Activated T-helper 1 cell treated with anti-CD3 and anti-CD28 coated beads, Interleukin-12 subunit alpha, Interleukin-12 subunit beta, Interleukin-2, Interleukin-4 antibody, amounts not matched to agents 30 ng/mL and 10 ng/mL and 1 ng/mL, durations not matched to agents 14 hours and 24 hours and 36 hours (primary cell): ENCODE data around the gene CLECL1. TPM values are rescaled to one million over a fixed set of nuclear protein-coding genes. Genes with fewer than 3 reads are reported as not detected.
"Not testable (repeated sequence)": the region's sequence is repeated elsewhere in the genome, so short reads cannot be mapped to it uniquely, and the experiment has no call there.

ENCODE experiments used
- DNase-seq: peaks from one replicate; pipeline ENCODE4 v3.0.0; 2021; ENCODE audit warnings: low spot score
- H3K27ac Mint-ChIP-seq: one replicate; pipeline ENCODE4 v1.8.0; 2021; ENCODE audit warnings: mild to moderate bottlenecking, mixed read lengths
- H3K27me3 Mint-ChIP-seq: one replicate; pipeline ENCODE4 v1.8.0; 2022; ENCODE audit warnings: mild to moderate bottlenecking, moderate library complexity, mixed read lengths; ENCODE audit not compliant: insufficient read depth
- H3K36me3 Mint-ChIP-seq: one replicate; pipeline ENCODE4 v1.8.0; 2021; ENCODE audit warnings: low read depth, mixed read lengths
- H3K4me1 Mint-ChIP-seq: one replicate; pipeline ENCODE4 v1.8.0; 2021; ENCODE audit warnings: low read depth, mixed read lengths
- H3K4me3 Mint-ChIP-seq: one replicate; pipeline ENCODE4 v1.8.0; 2021; ENCODE audit warnings: mild to moderate bottlenecking, moderate library complexity, mixed read lengths
- H3K9me3 Mint-ChIP-seq: one replicate; pipeline ENCODE4 v1.8.0; 2021; ENCODE audit warnings: mixed read lengths
- intact Hi-C: fragments of 100-400 bp; cut with micrococcal nuclease; formaldehyde crosslinking; loops from one replicate; pipeline ENCODE4 v1.15.1; 2024
- total RNA-seq: library from RNA; stranded (reverse); gene quantifications from 2 replicates; pipeline ENCODE4 v1.2.3, GENCODE V29; 2022

The CLECL1 gene
- total RNA-seq, 1 donor from 2014 or later, result 9.1 TPM

DNA sequence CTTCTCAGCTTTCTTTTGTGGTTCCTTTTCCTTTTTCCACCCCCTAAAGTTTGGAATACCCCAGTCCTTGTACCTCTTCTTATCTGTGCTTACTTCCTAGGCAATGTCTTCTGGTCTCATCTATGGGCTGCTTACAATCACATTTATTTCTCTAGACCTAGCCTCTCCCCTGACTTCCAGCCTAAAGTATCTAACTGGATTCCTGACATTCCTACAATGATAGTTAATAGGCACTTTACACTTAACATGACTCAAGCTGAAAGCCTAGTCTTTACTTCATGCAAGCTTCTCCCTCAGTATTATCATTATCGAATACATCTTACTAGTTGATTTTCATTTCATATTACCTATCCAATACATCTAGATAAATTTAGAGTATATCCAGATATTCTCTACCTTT, 21.2 kb downstream of the CLECL1 start:
- intact Hi-C loops, result no loop called here
- Mint-ChIP-seq H3K4me1 (peaks cover 42% of the 10 kb centered on the region), H3K27ac (no peak overlapping the region), H3K4me3 (no peak overlapping the region), H3K27me3 (no peaks in the 10 kb centered on the region), H3K9me3 (peaks cover under 1% of the 10 kb centered on the region), H3K36me3 (peaks cover 40% of the 10 kb centered on the region)
- DNase-seq, result no peak

DNA sequence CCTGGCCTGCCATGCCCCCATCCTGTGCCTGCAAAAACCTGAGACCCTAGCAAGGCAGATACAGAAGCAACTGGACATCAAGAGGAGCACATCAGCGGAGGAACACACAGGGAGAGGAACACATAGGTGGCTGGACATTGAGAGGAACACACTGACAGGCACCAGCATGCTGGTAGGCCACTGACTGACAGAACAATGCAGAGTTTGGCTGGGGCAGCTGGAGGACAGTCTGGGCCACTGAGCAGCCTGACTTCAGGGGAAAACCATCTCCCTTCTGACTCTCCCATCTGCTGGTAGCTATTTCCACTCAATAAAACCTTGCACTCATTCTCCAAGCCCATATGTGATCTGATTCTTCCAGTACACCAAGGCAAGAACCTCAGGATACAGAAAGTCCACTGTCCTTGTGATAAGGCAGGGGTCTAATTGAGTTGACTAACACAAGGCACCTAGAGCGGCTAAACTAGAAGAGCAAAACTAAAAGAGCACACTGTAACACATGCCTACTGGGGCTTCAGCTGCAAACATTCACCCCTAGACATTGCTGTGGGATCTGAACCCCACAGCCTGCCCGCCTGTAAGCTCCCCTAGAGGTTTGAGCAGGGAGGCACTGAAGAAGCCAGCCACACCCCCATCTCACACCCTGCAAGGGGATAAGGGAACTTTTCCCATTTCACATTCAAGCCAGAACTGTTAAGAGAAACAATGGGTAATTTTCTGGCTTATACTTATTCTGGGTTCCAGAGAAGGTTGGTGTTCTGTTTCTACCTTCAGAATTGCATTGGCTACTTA, 22.1 kb downstream of the CLECL1 start:
- Mint-ChIP-seq H3K27ac (no peak overlapping the region), H3K36me3 (peaks cover 40% of the 10 kb centered on the region), H3K9me3 (peaks cover 9% of the 10 kb centered on the region), H3K27me3 (no peaks in the 10 kb centered on the region), H3K4me3 (no peak overlapping the region), H3K4me1 (peaks cover 48% of the 10 kb centered on the region)
- intact Hi-C loops, result no loop called here
- no peak for DNase-seq

DNA sequence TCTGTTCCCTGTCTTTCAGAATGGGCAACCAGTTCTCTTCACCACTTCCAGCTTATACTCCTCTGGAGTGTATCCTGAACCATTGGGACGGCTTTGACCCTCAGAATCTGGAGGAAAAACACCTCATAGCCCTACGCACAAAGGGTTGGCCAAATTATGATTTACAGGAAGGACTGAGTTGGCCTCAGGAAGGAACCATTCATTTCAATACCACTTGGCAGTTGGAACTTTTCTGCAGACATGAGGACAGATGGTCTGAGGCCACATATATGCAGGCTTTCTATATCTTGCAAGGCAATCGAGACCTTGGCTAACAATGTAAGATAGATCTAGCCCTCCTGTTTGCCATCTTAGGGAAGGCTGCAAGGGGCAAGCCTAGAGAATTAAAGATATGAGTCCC, 24.0 kb downstream of the CLECL1 start:
- DNase-seq, result no peak
- peaks cover 18% of the 10 kb centered on the region for H3K9me3 Mint-ChIP-seq
- intact Hi-C loops, result loop anchor here (1.0 to 2.0 kb wide), 5 partner anchors 24 to 378 kb away; partner anchors contain the start of gene CLECL1
- peaks cover 56% of the 10 kb centered on the region for H3K4me1 Mint-ChIP-seq
- H3K4me3 Mint-ChIP-seq, result no peak overlapping the region
- peaks cover 48% of the 10 kb centered on the region for H3K36me3 Mint-ChIP-seq
- H3K27ac Mint-ChIP-seq, result no peak overlapping the region
- no peaks in the 10 kb centered on the region for H3K27me3 Mint-ChIP-seq

DNA sequence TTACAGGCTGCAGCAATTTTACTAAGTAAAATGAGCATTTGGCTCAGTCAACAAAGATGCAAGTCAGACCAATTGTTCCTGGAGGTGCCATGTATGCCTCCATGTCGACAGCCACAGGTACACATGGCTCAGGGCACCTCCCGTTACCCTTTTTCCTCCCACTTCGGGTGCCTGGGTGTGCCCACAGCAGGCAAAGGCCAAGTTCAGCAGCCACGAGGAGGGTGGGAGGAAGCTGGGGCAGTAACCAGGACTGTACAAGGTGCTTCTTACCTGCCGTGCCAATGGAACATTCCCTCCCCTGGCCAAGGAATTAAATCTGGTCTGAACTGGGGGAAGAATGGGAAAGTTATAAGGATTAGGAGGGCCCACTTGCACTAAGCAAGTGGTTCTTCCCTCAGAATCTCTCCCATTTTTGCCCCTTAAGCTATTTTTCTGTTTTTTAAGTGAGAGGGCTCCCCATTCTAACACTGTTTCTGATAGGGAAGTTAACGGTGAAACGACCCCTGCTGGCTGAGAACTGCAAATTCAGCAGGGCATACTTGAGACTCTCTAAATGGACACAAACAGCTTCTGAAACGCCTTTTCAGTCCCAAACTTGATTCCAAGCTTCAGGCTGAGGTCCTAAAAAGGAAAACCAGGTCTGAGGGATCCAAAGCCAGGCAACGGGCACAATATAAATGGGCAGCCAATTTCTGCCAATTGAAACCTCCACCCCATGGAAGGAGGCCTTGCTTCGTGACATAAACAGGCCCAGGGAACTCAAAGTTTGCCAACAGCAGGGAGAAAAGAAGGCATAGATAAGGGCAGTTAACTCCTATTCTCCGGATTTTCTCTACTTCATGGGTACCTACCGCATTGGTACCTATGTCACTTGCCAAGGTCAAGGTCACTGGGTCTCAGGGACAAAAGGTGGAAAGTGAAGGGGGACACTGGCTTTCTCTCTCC, 24.8 kb downstream of the CLECL1 start:
- peaks cover 18% of the 10 kb centered on the region for H3K9me3 Mint-ChIP-seq
- H3K36me3 Mint-ChIP-seq, result peaks cover 48% of the 10 kb centered on the region
- intact Hi-C loops, result loop anchor here (1.0 to 2.0 kb wide), 5 partner anchors 25 to 377 kb away; partner anchors contain the start of gene CLECL1
- no peaks in the 10 kb centered on the region for H3K27me3 Mint-ChIP-seq
- peak overlapping the region; percentile 90 for H3K27ac Mint-ChIP-seq
- H3K4me3 Mint-ChIP-seq, result peak overlapping the region; percentile 57
- peak; percentile 48 for DNase-seq
- H3K4me1 Mint-ChIP-seq, result peaks cover 56% of the 10 kb centered on the region

DNA sequence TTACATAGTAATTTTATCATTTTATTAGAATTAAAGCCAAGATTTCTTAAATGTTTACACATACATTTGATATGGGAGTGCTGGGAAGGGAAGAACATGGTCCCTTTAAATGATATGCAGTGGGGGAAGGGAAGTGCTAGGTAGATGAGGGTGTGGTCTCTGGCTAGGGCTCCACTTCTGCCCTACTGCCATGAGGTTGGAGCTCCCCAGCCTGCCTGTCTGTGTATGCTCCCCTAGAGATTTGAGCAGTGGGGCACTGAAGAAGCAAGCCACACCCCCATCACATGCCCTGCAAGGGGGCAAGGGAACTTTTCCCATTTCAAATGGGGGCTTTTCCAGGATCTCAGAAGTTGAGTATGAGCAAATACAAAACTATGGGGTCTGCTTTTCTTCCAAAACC, 25.5 kb downstream of the CLECL1 start:
- no peak for DNase-seq
- peaks cover 18% of the 10 kb centered on the region for H3K9me3 Mint-ChIP-seq
- H3K27ac Mint-ChIP-seq, result peak overlapping the region; percentile 90
- peaks cover 48% of the 10 kb centered on the region for H3K36me3 Mint-ChIP-seq
- peak overlapping the region; percentile 57 for H3K4me3 Mint-ChIP-seq
- intact Hi-C loops, result no loop called here
- peaks cover 63% of the 10 kb centered on the region for H3K4me1 Mint-ChIP-seq
- H3K27me3 Mint-ChIP-seq, result no peaks in the 10 kb centered on the region

DNA sequence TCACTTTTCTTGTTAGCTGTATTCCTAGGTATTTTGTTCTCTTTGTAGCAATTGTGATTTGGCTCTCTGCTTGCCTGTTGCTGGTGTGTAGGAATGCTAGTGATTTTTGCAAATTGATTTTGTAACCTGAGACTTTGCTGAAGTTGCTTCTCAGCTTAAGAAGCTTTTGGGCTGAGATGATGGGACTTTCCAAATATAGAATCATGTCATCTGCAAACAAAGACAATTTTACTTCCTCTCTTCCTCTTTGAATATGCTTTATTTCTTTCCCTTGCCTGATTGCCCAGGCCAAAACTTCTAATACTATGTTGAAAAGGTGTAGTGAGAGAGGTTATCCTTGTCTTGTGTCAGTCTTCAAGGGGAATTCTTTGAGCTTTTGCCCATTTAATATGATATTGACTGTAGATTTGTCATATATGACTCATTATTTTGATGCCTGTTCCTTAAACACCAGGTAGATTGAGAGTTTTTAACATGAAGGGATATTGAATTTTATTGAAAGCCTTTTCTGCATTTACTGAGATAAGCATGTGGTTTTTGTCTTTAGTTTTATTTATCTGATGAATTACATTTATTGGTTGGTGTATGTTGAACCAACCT, 26.7 kb downstream of the CLECL1 start:
- peaks cover 44% of the 10 kb centered on the region for H3K36me3 Mint-ChIP-seq
- H3K4me1 Mint-ChIP-seq, result peaks cover 75% of the 10 kb centered on the region
- intact Hi-C loops, result loop anchor here (1.0 kb wide), 1 partner anchor 8 kb away; no protein-coding TSS in a partner anchor
- no peak for DNase-seq
- no peaks in the 10 kb centered on the region for H3K27me3 Mint-ChIP-seq
- H3K4me3 Mint-ChIP-seq, result peak overlapping the region; percentile 56
- peaks cover 18% of the 10 kb centered on the region for H3K9me3 Mint-ChIP-seq
- peak overlapping the region; percentile 77 for H3K27ac Mint-ChIP-seq

DNA sequence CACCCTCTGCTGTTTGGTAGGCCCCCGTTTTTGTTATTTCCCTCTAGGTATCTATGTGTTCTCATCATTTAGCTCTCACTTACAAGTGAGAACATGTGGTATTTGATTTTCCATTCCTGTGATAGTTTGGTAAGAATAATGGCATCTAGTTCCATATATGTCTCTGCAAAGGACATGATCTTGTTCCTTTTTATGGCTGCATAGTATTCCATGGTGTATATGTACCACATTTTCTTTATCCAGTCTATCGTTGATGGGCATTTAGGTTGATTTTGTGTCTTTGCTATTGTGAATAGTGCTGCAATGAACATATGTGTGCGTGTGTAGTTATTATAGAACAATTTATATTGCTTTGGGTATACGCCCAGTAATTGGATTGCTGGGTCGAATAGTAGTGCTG, 28.3 kb downstream of the CLECL1 start:
- intact Hi-C loops, DNase-seq, H3K27me3 Mint-ChIP-seq, H3K27ac Mint-ChIP-seq, H3K4me3 Mint-ChIP-seq: not testable (repeated sequence)
- peaks cover 18% of the 10 kb centered on the region for H3K9me3 Mint-ChIP-seq
- peaks cover 79% of the 10 kb centered on the region for H3K4me1 Mint-ChIP-seq
- H3K36me3 Mint-ChIP-seq, result peaks cover 34% of the 10 kb centered on the region

DNA sequence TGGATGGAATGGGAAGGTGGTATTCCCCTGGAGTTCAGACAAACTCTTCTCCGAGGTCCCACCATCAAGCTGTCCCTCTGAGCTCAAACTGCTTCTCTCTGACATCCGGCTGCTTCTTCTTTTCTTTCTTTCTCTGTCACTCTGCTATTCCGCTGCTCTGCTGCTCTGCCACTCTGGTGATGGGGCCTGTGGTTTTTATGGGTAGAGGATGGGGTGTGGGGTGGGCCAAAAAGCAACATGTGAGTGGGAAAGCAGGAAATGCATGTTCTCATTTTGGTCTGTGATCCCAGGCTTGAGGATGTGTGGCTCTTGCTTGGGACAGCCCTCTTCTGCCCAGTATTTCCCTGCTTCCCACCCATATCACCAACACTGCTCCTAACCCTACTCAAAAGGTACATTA, 30.6 kb downstream of the CLECL1 start:
- peak overlapping the region; percentile 81 for H3K27ac Mint-ChIP-seq
- no peaks in the 10 kb centered on the region for H3K27me3 Mint-ChIP-seq
- H3K4me1 Mint-ChIP-seq, result peaks cover 79% of the 10 kb centered on the region
- peak; percentile 58 for DNase-seq
- intact Hi-C loops, result loop anchor here (1.0 kb wide), 1 partner anchor 54 kb away; no protein-coding TSS in a partner anchor
- H3K4me3 Mint-ChIP-seq, result peak overlapping the region; percentile 58
- peaks cover 42% of the 10 kb centered on the region for H3K36me3 Mint-ChIP-seq
- H3K9me3 Mint-ChIP-seq, result peaks cover 18% of the 10 kb centered on the region

DNA sequence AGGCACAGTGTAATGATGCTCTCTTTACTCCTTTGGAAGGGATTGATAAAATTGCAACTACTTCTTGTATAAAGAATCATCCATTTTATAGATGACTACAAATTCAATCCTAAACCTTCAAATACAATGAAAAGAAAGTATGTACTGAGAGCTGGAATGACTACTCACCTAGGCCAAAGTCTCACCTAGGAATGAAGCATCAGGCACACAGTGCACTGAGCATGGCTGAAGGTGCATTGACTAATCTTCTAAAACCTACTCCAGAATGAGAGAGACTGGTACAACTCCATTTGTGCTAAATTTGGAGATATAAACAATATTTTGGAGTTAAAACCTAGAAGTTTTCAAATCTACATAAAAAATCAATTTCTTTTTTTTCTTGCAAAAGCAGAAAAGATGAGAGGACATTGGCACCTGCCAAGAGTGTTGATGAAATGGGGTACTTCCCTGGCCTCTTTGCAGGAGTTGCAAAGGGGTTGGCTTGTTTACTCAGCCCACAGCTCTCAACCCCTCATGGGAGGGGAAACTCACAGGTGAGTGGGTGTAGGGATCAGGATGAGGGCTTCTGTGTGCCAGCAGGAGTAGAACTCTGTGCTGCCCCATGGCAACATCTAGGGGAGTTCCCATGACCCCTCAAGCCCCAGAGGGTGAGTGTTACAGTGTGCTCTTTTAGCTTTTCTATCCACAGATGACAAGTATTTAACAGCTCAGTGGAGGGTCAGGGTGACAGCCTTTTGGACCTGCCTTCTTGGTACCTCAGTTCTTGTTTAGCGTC, 31.3 kb downstream of the CLECL1 start:
- intact Hi-C loops, result loop anchor here (1.0 kb wide), 1 partner anchor 53 kb away; no protein-coding TSS in a partner anchor
- H3K36me3 Mint-ChIP-seq, result peaks cover 44% of the 10 kb centered on the region
- H3K27ac Mint-ChIP-seq, result peak overlapping the region; percentile 81
- H3K4me3 Mint-ChIP-seq, result peak overlapping the region; percentile 58
- no peak for DNase-seq
- peaks cover 17% of the 10 kb centered on the region for H3K9me3 Mint-ChIP-seq
- H3K4me1 Mint-ChIP-seq, result peaks cover 80% of the 10 kb centered on the region
- no peaks in the 10 kb centered on the region for H3K27me3 Mint-ChIP-seq

DNA sequence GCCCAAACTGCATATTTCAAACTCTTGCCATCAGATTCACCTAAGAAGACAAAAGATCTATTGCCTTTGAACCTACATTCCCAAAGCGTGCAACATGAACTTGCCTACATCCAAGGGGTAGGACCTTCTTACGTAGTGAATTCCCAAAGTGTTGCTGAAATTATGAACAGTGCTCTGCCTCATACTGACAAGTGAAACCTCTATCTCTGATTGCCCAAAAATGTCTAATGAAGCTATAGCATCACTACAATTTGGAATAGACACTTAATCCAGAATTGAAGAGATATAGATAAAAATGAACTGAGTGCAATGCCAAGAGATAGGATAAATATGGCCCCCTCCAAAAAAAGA, 32.3 kb downstream of the CLECL1 start:
- intact Hi-C loops, result no loop called here
- peaks cover 47% of the 10 kb centered on the region for H3K36me3 Mint-ChIP-seq
- peak overlapping the region; percentile 58 for H3K4me3 Mint-ChIP-seq
- H3K4me1 Mint-ChIP-seq, result peaks cover 80% of the 10 kb centered on the region
- no peaks in the 10 kb centered on the region for H3K27me3 Mint-ChIP-seq
- H3K27ac Mint-ChIP-seq, result peak overlapping the region; percentile 81
- no peak for DNase-seq
- peaks cover 11% of the 10 kb centered on the region for H3K9me3 Mint-ChIP-seq

DNA sequence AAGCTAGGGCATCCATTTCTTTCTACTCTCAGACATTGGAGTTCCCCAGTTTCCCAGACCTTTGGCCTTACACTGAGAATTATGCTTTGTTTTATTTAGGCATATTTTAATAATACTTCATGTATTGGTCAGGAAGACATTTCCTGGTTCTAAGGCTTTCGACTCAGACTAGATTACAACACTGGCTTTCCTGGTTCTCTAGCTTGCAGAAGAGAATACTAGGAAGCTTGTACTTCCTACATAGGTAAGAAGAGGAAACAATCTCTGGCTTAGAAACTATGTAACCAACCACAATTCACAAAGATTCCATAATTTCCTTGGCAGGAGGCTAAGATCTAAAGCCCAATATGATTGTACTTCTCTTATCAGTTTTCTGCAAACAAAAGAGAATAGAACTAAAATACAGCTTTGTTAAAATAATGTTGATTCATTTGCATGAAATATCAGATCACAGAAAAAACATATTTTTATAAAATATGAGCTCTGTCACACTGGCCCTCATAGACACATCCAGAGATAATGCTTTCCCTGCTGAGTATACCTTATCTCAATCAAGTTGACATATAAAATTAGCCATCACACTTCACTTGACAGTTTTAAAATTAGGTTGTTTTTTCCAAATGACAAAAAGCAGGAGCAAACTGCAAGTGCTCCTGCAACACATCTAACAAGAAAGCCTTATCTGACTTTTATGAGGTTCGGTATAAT, 32.8 kb downstream of the CLECL1 start:
- Mint-ChIP-seq H3K4me1 (peaks cover 80% of the 10 kb centered on the region), H3K36me3 (peaks cover 47% of the 10 kb centered on the region), H3K9me3 (peaks cover 9% of the 10 kb centered on the region), H3K4me3 (no peak overlapping the region), H3K27ac (no peak overlapping the region), H3K27me3 (no peaks in the 10 kb centered on the region)
- intact Hi-C loops, result loop anchor here (2.0 kb wide), 1 partner anchor 25 kb away; no protein-coding TSS in a partner anchor
- DNase-seq, result no peak
